K562 (cell line): ENCODE results near the gene AICDA. TPM values are rescaled to one million over a fixed set of nuclear protein-coding genes. Genes with fewer than 3 reads are reported as not detected.

Experiments
- BHLHE40 ChIP-seq: IDR thresholded peaks from 2 replicates; pipeline ENCODE4 v1.6.1; 2011; ENCODE audit warnings: low read length, improper control_type of control experiment
- CC2D1A ChIP-seq: fragments of 450-650 bp; IDR thresholded peaks from 2 replicates; pipeline ENCODE4 v1.6.1; 2017; ENCODE audit warnings: mild to moderate bottlenecking
- CXXC5 ChIP-seq: fragments of 250-450 bp; sonication (Bioruptor Pico); IDR thresholded peaks from 2 replicates; pipeline ENCODE4 v1.8.0; 2022; ENCODE audit warnings: inconsistent platforms, mild to moderate bottlenecking, moderate library complexity
- EHMT2 ChIP-seq: fragments of 450-650 bp; IDR thresholded peaks from 2 replicates; pipeline ENCODE4 v1.6.1; 2018; ENCODE audit warnings: antibody characterized with exemption
- ELK1 ChIP-seq: sonication (generic); formaldehyde crosslinking; IDR thresholded peaks from 2 replicates; pipeline ENCODE4 v1.8.1; 2022; ENCODE audit warnings: missing genetic modification reagents
- EZH2 ChIP-seq: IDR thresholded peaks from 2 replicates; pipeline ENCODE4 v1.6.1; 2012; ENCODE audit warnings: low read depth, mild to moderate bottlenecking, inconsistent platforms, low read length, borderline replicate concordance
- HMG20B ChIP-seq: fragments of 250-450 bp; sonication (Bioruptor Pico); IDR thresholded peaks from 2 replicates; pipeline ENCODE4 v1.5.0; 2021; ENCODE audit warnings: mild to moderate bottlenecking
- HNRNPK ChIP-seq: fragments of 200-400 bp; formaldehyde crosslinking; IDR thresholded peaks from one replicate; pipeline ENCODE4 v1.6.1; 2018; ENCODE audit warnings: mild to moderate bottlenecking, low read depth, low read length; ENCODE audit not compliant: poor library complexity, severe bottlenecking
- MCM7 ChIP-seq, 2 experiments: fragments of 450-650 bp; IDR thresholded peaks; 2 replicates each; pipeline ENCODE4 v1.6.1; 2016 to 2018
- MTA1 ChIP-seq: fragments of 450-650 bp; IDR thresholded peaks from 2 replicates; pipeline ENCODE4 v1.6.1; 2017; ENCODE audit warnings: borderline replicate concordance
- NFIX ChIP-seq: fragments of 250-450 bp; sonication (Bioruptor Pico); IDR thresholded peaks from 2 replicates; pipeline ENCODE4 v1.4.0; 2020; ENCODE audit warnings: low read depth, mild to moderate bottlenecking, moderate library complexity
- PRPF4 ChIP-seq: fragments of 200-400 bp; formaldehyde crosslinking; IDR thresholded peaks from one replicate; pipeline ENCODE4 v1.6.1; 2017; ENCODE audit warnings: low read length, low read depth, mild to moderate bottlenecking; ENCODE audit not compliant: insufficient read depth, poor library complexity, severe bottlenecking
- SIN3B ChIP-seq: fragments of 450-650 bp; IDR thresholded peaks from 2 replicates; pipeline ENCODE4 v1.6.1; 2017; ENCODE audit warnings: low read depth, mild to moderate bottlenecking, moderate library complexity
- SMARCC2 ChIP-seq: fragments of 450-650 bp; IDR thresholded peaks from 2 replicates; pipeline ENCODE4 v1.6.1; 2017; ENCODE audit warnings: antibody characterized with exemption, moderate library complexity, mild to moderate bottlenecking, low read depth
- TCF15 ChIP-seq: fragments of 250-450 bp; sonication (Bioruptor Pico); IDR thresholded peaks from 2 replicates; pipeline ENCODE4 v1.8.0; 2022; ENCODE audit warnings: moderate library complexity, mild to moderate bottlenecking, inconsistent platforms
- ZBTB43 ChIP-seq: sonication (generic); formaldehyde crosslinking; IDR thresholded peaks from 2 replicates; pipeline ENCODE4 v1.8.0; 2023; ENCODE audit warnings: mild to moderate bottlenecking, missing genetic modification reagents
- ZNF57 ChIP-seq: fragments of 450-650 bp; formaldehyde crosslinking; IDR thresholded peaks from 2 replicates; pipeline ENCODE4 v1.4.0; 2020; ENCODE audit warnings: mild to moderate bottlenecking, moderate library complexity
- polyA plus RNA-seq, 8 experiments: library from polyadenylated mRNA; depleted of rRNA in 4 of 8; stranded (reverse) in 5 of 8; unstranded in 3 of 8; fragments of >200 nt; fragmentation: Nextera tagmentation in 2 of 8; fragmentation: Illumina TruSeq in 1 of 8; extraction: Ambion mirVana in 2 of 8; extraction: Trizol in 1 of 8; gene quantifications; 2 replicates each; pipeline versions ENCODE4 v1.2.1 to v1.2.3, GENCODE V29; 2011 to 2014; ENCODE audit warnings: inconsistent platforms in 1 of 8, missing spikeins in 1 of 8
- total RNA-seq, 7 experiments: library from RNA; depleted of rRNA in 6 of 7; stranded (reverse); fragments of >200 nt in 6 of 7; fragmentation: Illumina TruSeq in 2 of 7; extraction: Trizol in 2 of 7; gene quantifications; 2 replicates each; pipeline versions ENCODE4 v1.2.1 to v1.2.3, GENCODE V29; 2011 to 2021; ENCODE audit warnings: low replicate concordance in 1 of 7

Gene AICDA
- total and polyA plus RNA-seq, 9 of the 15 experiments (the other 6 are each of a cell fraction or from before 2014, with no cell fraction given), result not detected

GRCh38 chr12:8642775-8643174, 30.1 kb upstream of the AICDA start (continued):
- TF ChIP-seq ELK1 (CRISPR knock-in tag), result no peak
- no peak for TF ChIP-seq SIN3B
- TF ChIP-seq MCM7 (IDR thresholded peaks at IDR 0.05), result peak in 1 of 2 experiments; percentile 99; a peak in 2 of 4 replicates
- TF ChIP-seq TCF15 (CRISPR knock-in tag), result no peak
- TF ChIP-seq ZBTB43 (CRISPR knock-in tag), result no peak
- no peak for TF ChIP-seq NFIX (CRISPR knock-in tag)
- TF ChIP-seq CC2D1A, result no peak
- no peak for TF ChIP-seq SMARCC2
- no peak for TF ChIP-seq EHMT2
- no peak for TF ChIP-seq PRPF4
- no peak for TF ChIP-seq EZH2
- TF ChIP-seq ZNF57 (CRISPR knock-in tag), result no peak
- TF ChIP-seq MTA1, result no peak
- no peak for TF ChIP-seq BHLHE40
- no peak for TF ChIP-seq HMG20B (CRISPR knock-in tag)
- peak; percentile 33; the same call in 1 of the 2 replicates for TF ChIP-seq CXXC5 (CRISPR knock-in tag)
- no peak for TF ChIP-seq HNRNPK
